Keratinocyte (primary cell): ENCODE measurements around the gene PLD5. TPM values are rescaled to one million over a fixed set of nuclear protein-coding genes. Genes with fewer than 3 reads are reported as not detected.

Experiments
- DNase-seq: peaks from one replicate; pipeline ENCODE4 v3.0.0-alpha.2; 2011; ENCODE audit warnings: low read depth, missing footprints, low spot score
- FAIRE-seq: peaks from 2 replicates; lab custom pipeline; 2011; peaks lifted over from hg19 to GRCh38; lab: Jason Lieb, UNC
- H2AFZ ChIP-seq: 2 replicates; pipeline ENCODE4 v1.6.0; 2012; ENCODE audit warnings: low read length, control low read depth, inconsistent platforms; ENCODE audit not compliant: control insufficient read depth
- H3K27ac ChIP-seq: 2 replicates; pipeline ENCODE4 v1.5.1; 2011; ENCODE audit warnings: low read length; ENCODE audit not compliant: control insufficient read depth, insufficient read depth
- H3K27me3 ChIP-seq: 3 replicates; pipeline ENCODE4 v1.6.0; 2011; ENCODE audit warnings: low read length; ENCODE audit not compliant: control insufficient read depth, insufficient read depth; ENCODE audit errors: extremely low read depth
- H3K36me3 ChIP-seq, 2 experiments: 2 replicates in 1 of 2; 3 replicates in 1 of 2; pipeline ENCODE4 v1.5.1; 2011; ENCODE audit warnings: low read length in 2 of 2, mild to moderate bottlenecking in 1 of 2; ENCODE audit not compliant: control insufficient read depth in 2 of 2, insufficient read depth in 2 of 2; ENCODE audit errors: extremely low read depth in 1 of 2
- H3K4me1 ChIP-seq: 3 replicates; pipeline ENCODE4 v1.5.1; 2011; ENCODE audit warnings: low read length; ENCODE audit not compliant: control insufficient read depth, insufficient read depth; ENCODE audit errors: extremely low read depth
- H3K4me2 ChIP-seq: 3 replicates; pipeline ENCODE4 v1.6.0; 2011; ENCODE audit warnings: low read depth, low read length; ENCODE audit not compliant: control insufficient read depth, insufficient read depth; ENCODE audit errors: extremely low read depth
- H3K4me3 ChIP-seq, 3 experiments: fragments of 200-600 bp in 1 of 3; sonication (generic) in 1 of 3; 2 replicates in 2 of 3; 3 replicates in 1 of 3; pipeline ENCODE4 v1.5.1; 2011 to 2016; ENCODE audit warnings: low read length in 3 of 3, mild to moderate bottlenecking in 3 of 3, control low read depth in 2 of 3, inconsistent platforms in 1 of 3, low read depth in 1 of 3, mixed read lengths in 1 of 3, mixed run types in 1 of 3, moderate library complexity in 1 of 3; ENCODE audit not compliant: control insufficient read depth in 2 of 3, insufficient read depth in 2 of 3; ENCODE audit errors: extremely low read depth in 1 of 3
- H3K79me2 ChIP-seq: 2 replicates; pipeline ENCODE4 v1.6.0; 2012; ENCODE audit warnings: low read length; ENCODE audit not compliant: control insufficient read depth, insufficient read depth
- H3K9ac ChIP-seq: 3 replicates; pipeline ENCODE4 v1.6.0; 2011; ENCODE audit warnings: low read length; ENCODE audit not compliant: control insufficient read depth, insufficient read depth; ENCODE audit errors: extremely low read depth
- H3K9me1 ChIP-seq: 3 replicates; pipeline ENCODE4 v1.6.0; 2011; ENCODE audit warnings: low read length; ENCODE audit not compliant: control insufficient read depth, insufficient read depth; ENCODE audit errors: extremely low read depth
- H3K9me3 ChIP-seq: 2 replicates; pipeline ENCODE4 v1.5.1; 2012; ENCODE audit warnings: low read depth, low read length; ENCODE audit not compliant: control insufficient read depth
- H4K20me1 ChIP-seq: 3 replicates; pipeline ENCODE4 v1.6.0; 2011; ENCODE audit warnings: low read length; ENCODE audit not compliant: control insufficient read depth, insufficient read depth; ENCODE audit errors: extremely low read depth
- CTCF ChIP-seq, 3 experiments: IDR thresholded peaks in 1 of 3; conservative IDR thresholded peaks in 1 of 3; optimal IDR thresholded peaks in 1 of 3; 2 replicates in 2 of 3; 3 replicates in 1 of 3; pipeline versions ENCODE3 to v1.5.1; 2011; ENCODE audit warnings: low read length in 3 of 3, mild to moderate bottlenecking in 3 of 3, moderate library complexity in 2 of 3, control low read depth in 1 of 3, inconsistent platforms in 1 of 3; ENCODE audit not compliant: insufficient read depth in 2 of 3; ENCODE audit errors: extremely low read depth in 1 of 3
- EZH2 ChIP-seq: IDR thresholded peaks from one replicate; pipeline ENCODE4 v1.6.1; 2012; ENCODE audit warnings: inconsistent platforms, mild to moderate bottlenecking, low read length, moderate library complexity
- dilution Hi-C: fragments of 300-500 bp; cut with MboI; formaldehyde crosslinking; loops from one replicate; pipeline ENCODE4 v1.7.0; 2020; ENCODE audit warnings: low sequenced_read_pairs; ENCODE audit not compliant: extremely low pct_ligation_motif_present
- polyA plus RNA-seq, 5 experiments: library from polyadenylated mRNA; depleted of rRNA in 3 of 5; stranded (reverse) in 3 of 5; stranded (forward) in 1 of 5; unstranded in 1 of 5; fragments of >200 nt; gene quantifications; 1 replicate in 1 of 5; 2 replicates in 3 of 5; 3 replicates in 1 of 5; pipeline versions ENCODE4 v1.2.1 to v1.2.3, GENCODE V29; 2011 to 2012; ENCODE audit warnings: missing spikeins in 2 of 5, low read depth in 1 of 5, low replicate concordance in 1 of 5

Gene PLD5
- polyA plus RNA-seq, 1 donor (not counting 4 experiments of a cell fraction or from before 2014, with no cell fraction given): 7.2 TPM

GRCh38 chr1:242139986-242140385 lies 384.5 kb downstream of the PLD5 start:
- Histone ChIP-seq H3K27me3 (no peaks in the 10 kb centered on the region), H3K4me3 (no peak overlapping the region), H3K27ac (no peak overlapping the region), H3K36me3 (no peaks in the 10 kb centered on the region), H3K79me2 (no peaks in the 10 kb centered on the region), H3K4me1 (no peaks in the 10 kb centered on the region), H4K20me1 (no peaks in the 10 kb centered on the region), H2AFZ (no peak overlapping the region), H3K4me2 (no peak overlapping the region), H3K9ac (no peak overlapping the region), H3K9me3 (no peaks in the 10 kb centered on the region), H3K9me1 (no peaks in the 10 kb centered on the region)
- DNase-seq (no peak), FAIRE-seq (no peak)
- dilution Hi-C loops: no loop called here
- TF ChIP-seq EZH2 (no peak), CTCF (optimal IDR thresholded peaks at IDR 0.05 in 1 of 3, IDR thresholded peaks at IDR 0.05 in 1 of 3, conservative IDR thresholded peaks at IDR 0.05 in 1 of 3; ENCODE audit: extremely low read depth in 1 of 3, insufficient read depth in 2 of 3, low read length in 3 of 3) (no peak)

GRCh38 chr1:242139442-242139841 lies 385.1 kb downstream of the PLD5 start:
- H3K9ac ChIP-seq: no peak overlapping the region
- FAIRE-seq: no peak
- no peak for DNase-seq
- dilution Hi-C loops: no loop called here
- no peaks in the 10 kb centered on the region for H3K79me2 ChIP-seq
- H3K4me3 ChIP-seq: no peak overlapping the region
- no peaks in the 10 kb centered on the region for H3K36me3 ChIP-seq
- TF ChIP-seq EZH2: no peak
- TF ChIP-seq CTCF (optimal IDR thresholded peaks at IDR 0.05 in 1 of 3, IDR thresholded peaks at IDR 0.05 in 1 of 3, conservative IDR thresholded peaks at IDR 0.05 in 1 of 3; ENCODE audit: extremely low read depth in 1 of 3, insufficient read depth in 2 of 3, low read length in 3 of 3): no peak
- no peaks in the 10 kb centered on the region for H3K9me3 ChIP-seq
- no peak overlapping the region for H3K27ac ChIP-seq
- H2AFZ ChIP-seq: no peak overlapping the region
- no peaks in the 10 kb centered on the region for H3K9me1 ChIP-seq
- H3K4me2 ChIP-seq: no peak overlapping the region
- no peaks in the 10 kb centered on the region for H4K20me1 ChIP-seq
- no peaks in the 10 kb centered on the region for H3K4me1 ChIP-seq
- H3K27me3 ChIP-seq: no peaks in the 10 kb centered on the region
